Lower lobe of right lung (tissue), 2 donors: ENCODE results near the gene PRKG1. TPM values are rescaled to one million over a fixed set of nuclear protein-coding genes. Genes with fewer than 3 reads are reported as not detected.

Experiments used
- ATAC-seq, 2 donors: fragments of 200-7000 bp; cut with Tn5 transposase; one replicate each; pipeline ENCODE4 v1.9.1; 2020 to 2022; ENCODE audit warnings: mild to moderate bottlenecking in 2 of 2, moderate library complexity in 2 of 2
- DNase-seq: peaks from one replicate; pipeline ENCODE4 v3.0.0-alpha.2; 2020
- H3K27ac ChIP-seq: fragments of 200-600 bp; one replicate; pipeline ENCODE4 v1.8.0; 2022
- H3K27me3 ChIP-seq: fragments of 200-600 bp; one replicate; pipeline ENCODE4 v1.8.0; 2022; ENCODE audit warnings: low read depth
- H3K36me3 ChIP-seq: fragments of 200-600 bp; one replicate; pipeline ENCODE4 v1.8.0; 2022; ENCODE audit warnings: mild to moderate bottlenecking
- H3K4me1 ChIP-seq: fragments of 200-600 bp; one replicate; pipeline ENCODE4 v1.8.0; 2022
- H3K4me3 ChIP-seq: fragments of 200-600 bp; one replicate; pipeline ENCODE4 v1.8.0; 2022; ENCODE audit warnings: mild to moderate bottlenecking
- H3K9me3 ChIP-seq: fragments of 200-600 bp; one replicate; pipeline ENCODE4 v1.8.0; 2022
- CTCF ChIP-seq: fragments of 200-600 bp; IDR thresholded peaks from one replicate; pipeline ENCODE4 v1.8.0; 2022; ENCODE audit warnings: antibody characterized with exemption, mild to moderate bottlenecking
- intact Hi-C: fragments of 100-400 bp; cut with DNase I; formaldehyde crosslinking; loops from one replicate; pipeline ENCODE4 v1.11.0; 2022
- total RNA-seq: library from RNA; stranded (reverse); fragmentation: NEBNext Ultra II Directional; extraction: Animal tissue kit (Norgen Biotek cat#: 25700); gene quantifications from one replicate; pipeline ENCODE4 v1.2.1, GENCODE V29; 2021
- donor health status: DM: no; HTN: yes; CAD: no; lungs with severe emphysema.

PRKG1 gene
- total RNA-seq, 1 donor from 2014 or later = 23.6 TPM

DNA sequence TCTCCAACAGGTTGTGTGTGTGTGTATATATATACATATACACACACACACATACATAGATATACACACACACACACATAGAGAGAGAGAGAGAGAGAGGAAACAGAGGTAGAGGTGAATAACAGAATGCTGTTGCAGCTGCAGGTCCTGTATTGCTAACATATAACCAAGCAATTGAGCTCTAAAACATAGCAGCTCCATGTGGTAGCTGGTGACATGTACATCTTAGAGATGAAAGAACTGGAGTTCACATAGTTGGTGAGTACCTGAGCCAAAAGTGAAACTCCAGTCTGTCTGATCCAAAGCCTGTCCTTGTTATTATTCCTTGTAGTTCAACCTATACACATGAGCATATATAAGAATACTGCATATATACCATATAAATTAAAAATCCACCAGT, 778.0 kb downstream of the PRKG1 start:
- no peak overlapping the region for H3K27ac ChIP-seq
- H3K27me3 ChIP-seq = no peaks in the 10 kb centered on the region
- no peak for DNase-seq
- no peaks in the 10 kb centered on the region for H3K9me3 ChIP-seq
- H3K4me1 ChIP-seq = no peaks in the 10 kb centered on the region
- no peaks in the 10 kb centered on the region for H3K36me3 ChIP-seq
- H3K4me3 ChIP-seq = no peak overlapping the region
- no peak for ATAC-seq
- TF ChIP-seq CTCF = no peak
- intact Hi-C loops = no loop called here

- Histone ChIP-seq H3K27me3 (no peaks in the 10 kb centered on the region), H3K36me3 (no peaks in the 10 kb centered on the region), H3K4me1 (no peaks in the 10 kb centered on the region), H3K9me3 (no peaks in the 10 kb centered on the region), H3K4me3 (no peak overlapping the region), H3K27ac (no peak overlapping the region)
- no peak for TF ChIP-seq CTCF
- DNase-seq (no peak), ATAC-seq (no peak)
- intact Hi-C loops = no loop called here
Observed at GRCh38 chr10:51857305-51857704, 783.0 kb downstream of the PRKG1 start.

GRCh38 chr10:51860257-51860656, 786.0 kb downstream of the PRKG1 start:
- DNase-seq = no peak
- intact Hi-C loops = no loop called here
- Histone ChIP-seq H3K9me3 (no peaks in the 10 kb centered on the region), H3K4me3 (no peak overlapping the region), H3K36me3 (no peaks in the 10 kb centered on the region), H3K4me1 (no peaks in the 10 kb centered on the region), H3K27ac (no peak overlapping the region), H3K27me3 (no peaks in the 10 kb centered on the region)
- no peak for TF ChIP-seq CTCF
- peak; percentile 58 to 59 for ATAC-seq

GRCh38 chr10:51861051-51861450, 786.8 kb downstream of the PRKG1 start:
- DNase-seq (no peak), ATAC-seq (no peak)
- intact Hi-C loops = no loop called here
- no peaks in the 10 kb centered on the region for H3K4me1 ChIP-seq
- no peak for TF ChIP-seq CTCF
- H3K36me3 ChIP-seq = no peaks in the 10 kb centered on the region
- no peak overlapping the region for H3K4me3 ChIP-seq
- H3K27ac ChIP-seq = no peak overlapping the region
- no peaks in the 10 kb centered on the region for H3K27me3 ChIP-seq
- H3K9me3 ChIP-seq = no peaks in the 10 kb centered on the region

- intact Hi-C loops = no loop called here
- Histone ChIP-seq H3K27ac (no peak overlapping the region), H3K27me3 (no peaks in the 10 kb centered on the region), H3K4me1 (no peaks in the 10 kb centered on the region), H3K36me3 (no peaks in the 10 kb centered on the region), H3K4me3 (no peak overlapping the region), H3K9me3 (no peaks in the 10 kb centered on the region)
- TF ChIP-seq CTCF = no peak
- ATAC-seq (no peak), DNase-seq (no peak)
Observed at GRCh38 chr10:51861731-51862130, 787.4 kb downstream of the PRKG1 start.

- no peak for TF ChIP-seq CTCF
- Histone ChIP-seq H3K9me3 (no peaks in the 10 kb centered on the region), H3K4me1 (no peaks in the 10 kb centered on the region), H3K4me3 (no peak overlapping the region), H3K36me3 (no peaks in the 10 kb centered on the region), H3K27me3 (no peaks in the 10 kb centered on the region), H3K27ac (no peak overlapping the region)
- no peak for ATAC-seq
- DNase-seq = no peak
- intact Hi-C loops = no loop called here
Observed at GRCh38 chr10:51862149-51862548, 787.9 kb downstream of the PRKG1 start.
